B cell (primary cell): ENCODE data around the gene IL1R1. TPM values are rescaled to one million over a fixed set of nuclear protein-coding genes. Genes with fewer than 3 reads are reported as not detected.

Source experiments
- ATAC-seq: fragments of 200-7000 bp; cut with Tn5 transposase; one replicate; pipeline ENCODE4 v1.10.0; 2021; ENCODE audit warnings: low read depth, mild to moderate bottlenecking, moderate number of reproducible peaks, moderate library complexity
- CTCF ChIA-PET: fragments of 350-600 bp; sonication (Branson Sonifier 250); formaldehyde crosslinking; loops from one replicate; lab custom pipeline; 2021; ENCODE audit warnings: antibody characterized with exemption, inconsistent platforms; lab: Charles Lee
- POLR2A ChIA-PET: fragments of 350-600 bp; sonication (Branson Sonifier 250); formaldehyde crosslinking; loops from one replicate; lab custom pipeline; 2021; ENCODE audit warnings: antibody characterized with exemption; lab: Charles Lee
- DNase-seq: peaks from one replicate; pipeline ENCODE4 v3.0.0; 2013
- H2AFZ ChIP-seq: 2 replicates; pipeline ENCODE4 v1.6.1; 2012; ENCODE audit warnings: mild to moderate bottlenecking, low read depth, low read length; ENCODE audit not compliant: insufficient read depth, poor library complexity, severe bottlenecking
- H3K27ac ChIP-seq, 2 donors: 1 replicate in 1 of 2; 2 replicates in 1 of 2; pipeline ENCODE4 v1.5.1; 2012 to 2013; ENCODE audit warnings: low read length in 2 of 2, mild to moderate bottlenecking in 2 of 2, moderate library complexity in 1 of 2
- H3K27me3 ChIP-seq, 4 experiments: fragments of 200-600 bp in 1 of 4; sonication (generic) in 1 of 4; replicated peaks in 1 of 4; 1 replicate in 2 of 4; 2 replicates in 2 of 4; pipeline versions ENCODE4 v1.6.1 to v1.7.0; 2013 to 2016; ENCODE audit warnings: low read length in 3 of 4, mild to moderate bottlenecking in 2 of 4, mixed read lengths in 1 of 4, moderate library complexity in 1 of 4; ENCODE audit not compliant: insufficient read depth in 4 of 4, control insufficient read depth in 3 of 4; ENCODE audit errors: control extremely low read depth in 1 of 4
- H3K36me3 ChIP-seq, 2 experiments: replicated peaks in 1 of 2; 1 replicate in 1 of 2; 2 replicates in 1 of 2; pipeline versions ENCODE4 v1.6.1 to v1.7.1; 2013; ENCODE audit warnings: low read length in 1 of 2; ENCODE audit not compliant: insufficient read depth in 2 of 2, control insufficient read depth in 1 of 2; ENCODE audit errors: control extremely low read depth in 1 of 2, extremely low read depth in 1 of 2
- H3K4me1 ChIP-seq, 2 donors: fragments of 200-600 bp in 1 of 2; sonication (generic) in 1 of 2; 1 replicate in 1 of 2; 2 replicates in 1 of 2; pipeline versions ENCODE4 v1.5.1 to v1.6.1; 2013 to 2017; ENCODE audit warnings: low read length in 2 of 2; ENCODE audit not compliant: control insufficient read depth in 2 of 2, insufficient read depth in 2 of 2
- H3K4me2 ChIP-seq: replicated peaks from 2 replicates; pipeline ENCODE3; 2012; ENCODE audit warnings: mild to moderate bottlenecking, low read depth, low read length; ENCODE audit not compliant: poor library complexity, severe bottlenecking
- H3K4me3 ChIP-seq, 5 experiments: fragments of 200-600 bp in 1 of 5; sonication (generic) in 1 of 5; 1 replicate in 3 of 5; 2 replicates in 2 of 5; pipeline versions ENCODE4 v1.5.1 to v1.7.0; 2011 to 2016; ENCODE audit warnings: low read length in 4 of 5, mild to moderate bottlenecking in 4 of 5, low read depth in 2 of 5, control low read depth in 1 of 5, moderate library complexity in 1 of 5; ENCODE audit not compliant: insufficient read depth in 1 of 5; ENCODE audit errors: control extremely low read depth in 1 of 5, extremely low read depth in 1 of 5
- H3K79me2 ChIP-seq: fragments of 200-600 bp; sonication (generic); one replicate; pipeline ENCODE4 v1.6.0; 2016; ENCODE audit warnings: low read length; ENCODE audit not compliant: control insufficient read depth, insufficient read depth
- H3K9ac ChIP-seq: fragments of 200-600 bp; sonication (generic); 2 replicates; pipeline ENCODE4 v1.6.1; 2017; ENCODE audit warnings: mild to moderate bottlenecking, low read length, moderate library complexity
- H3K9me3 ChIP-seq, 3 donors: one replicate each; pipeline versions ENCODE4 v1.6.1 to v1.7.1; 2013; ENCODE audit warnings: low read length in 2 of 3; ENCODE audit not compliant: control insufficient read depth in 2 of 3, insufficient read depth in 1 of 3; ENCODE audit errors: control extremely low read depth in 1 of 3
- H4K20me1 ChIP-seq: 2 replicates; pipeline ENCODE4 v1.6.0; 2012; ENCODE audit warnings: mild to moderate bottlenecking, low read length; ENCODE audit not compliant: insufficient read depth, control insufficient read depth, poor library complexity, severe bottlenecking
- H3K27ac Mint-ChIP-seq: one replicate; pipeline ENCODE4 v1.8.0; 2021; ENCODE audit warnings: mixed read lengths
- H3K27me3 Mint-ChIP-seq: one replicate; pipeline ENCODE4 v1.8.0; 2021; ENCODE audit warnings: mixed read lengths
- H3K4me1 Mint-ChIP-seq: one replicate; pipeline ENCODE4 v1.8.0; 2021; ENCODE audit warnings: mixed read lengths
- H3K4me3 Mint-ChIP-seq: one replicate; pipeline ENCODE4 v1.8.0; 2021; ENCODE audit warnings: mixed read lengths
- H3K9me3 Mint-ChIP-seq: one replicate; pipeline ENCODE4 v1.8.0; 2022; ENCODE audit warnings: mixed read lengths; ENCODE audit not compliant: insufficient read depth
- CTCF ChIP-seq: fragments of 200-600 bp; IDR thresholded peaks from one replicate; pipeline ENCODE4 v1.8.0; 2022; ENCODE audit warnings: antibody characterized with exemption, mild to moderate bottlenecking
- EZH2 ChIP-seq: IDR thresholded peaks from 2 replicates; pipeline ENCODE4 v1.6.1; 2012; ENCODE audit warnings: borderline replicate concordance, low read depth, mild to moderate bottlenecking, moderate library complexity, low read length; ENCODE audit not compliant: insufficient read depth, poor library complexity, severe bottlenecking
- WGBS: methylation state at CpG from one replicate; pipeline ENCODE4 v1.1.5; 2013; ENCODE audit warnings: missing lambda C conversion rate; ENCODE audit not compliant: insufficient coverage; 5-methylcytosine and 5-hydroxymethylcytosine counted together
- intact Hi-C: fragments of 100-400 bp; cut with micrococcal nuclease; formaldehyde crosslinking; loops from one replicate; pipeline ENCODE4 v1.10.0; 2022
- polyA plus RNA-seq: library from polyadenylated mRNA; depleted of rRNA; stranded (reverse); fragments of >200 nt; gene quantifications from 2 replicates; pipeline ENCODE4 v1.2.3, GENCODE V29; 2012
- total RNA-seq, 2 donors: library from RNA; stranded (reverse); fragments of 120-200 nt in 1 of 2; gene quantifications; 1 replicate in 1 of 2; 2 replicates in 1 of 2; pipeline versions ENCODE4 v1.2.3 to v1.2.4, GENCODE V29; 2013 to 2022

Gene IL1R1
- total and polyA plus RNA-seq, 2 donors (not counting 1 experiment from before 2014, with no cell fraction given), result not detected

- ATAC-seq (no peak), DNase-seq (no peak)
- Histone ChIP-seq H3K9ac (no peak overlapping the region), H3K9me3 (no peaks in the 10 kb centered on the region), H2AFZ (no peak overlapping the region), H3K36me3 (no peaks in the 10 kb centered on the region), H3K79me2 (no peaks in the 10 kb centered on the region), H3K27me3 (peaks cover 0 to 3% (median 0%) of the 10 kb centered on the region in 4 experiments), H3K4me3 (no peak overlapping the region), H3K27ac (no peak overlapping the region), H3K4me2 (no peak overlapping the region), H4K20me1 (no peaks in the 10 kb centered on the region), H3K4me1 (no peaks in the 10 kb centered on the region)
- WGBS, result 84% methylated on average over 4 of the region's 5 CpGs
- Mint-ChIP-seq H3K9me3 (no peaks in the 10 kb centered on the region), H3K27ac (no peak overlapping the region), H3K4me1 (no peaks in the 10 kb centered on the region), H3K27me3 (peaks cover 22% of the 10 kb centered on the region), H3K4me3 (no peak overlapping the region)
- intact Hi-C loops, result no loop called here
- ChIA-PET CTCF (no interaction called here), POLR2A (no interaction called here)
- TF ChIP-seq CTCF, result no peak
- no peak for TF ChIP-seq EZH2
Observed at GRCh38 chr2:102120261-102120660, 22.3 kb upstream of the IL1R1 start.

GRCh38 chr2:102120701-102121159 lies 21.8 kb upstream of the IL1R1 start:
- no peaks in the 10 kb centered on the region for H3K9me3 ChIP-seq
- no peaks in the 10 kb centered on the region for H3K4me1 Mint-ChIP-seq
- no peak overlapping the region for H3K9ac ChIP-seq
- H3K4me1 ChIP-seq, result no peaks in the 10 kb centered on the region
- no peak overlapping the region for H2AFZ ChIP-seq
- H3K79me2 ChIP-seq, result no peaks in the 10 kb centered on the region
- peaks cover 0 to 3% (median 0%) of the 10 kb centered on the region in 4 experiments for H3K27me3 ChIP-seq
- WGBS, result 96% methylated on average over 4 of the region's 6 CpGs
- no peak overlapping the region for H3K27ac ChIP-seq
- POLR2A ChIA-PET, result no interaction called here
- no peak overlapping the region for H3K4me3 ChIP-seq
- TF ChIP-seq CTCF (no peak), EZH2 (no peak)
- no peaks in the 10 kb centered on the region for H3K9me3 Mint-ChIP-seq
- CTCF ChIA-PET, result no interaction called here
- no peaks in the 10 kb centered on the region for H4K20me1 ChIP-seq
- DNase-seq (no peak), ATAC-seq (no peak)
- no peak overlapping the region for H3K4me2 ChIP-seq
- H3K4me3 Mint-ChIP-seq, result no peak overlapping the region
- no peak overlapping the region for H3K27ac Mint-ChIP-seq
- intact Hi-C loops, result no loop called here
- H3K27me3 Mint-ChIP-seq, result peaks cover 26% of the 10 kb centered on the region
- H3K36me3 ChIP-seq, result no peaks in the 10 kb centered on the region
